ENCODE results near the gene C7orf57.

DNA sequence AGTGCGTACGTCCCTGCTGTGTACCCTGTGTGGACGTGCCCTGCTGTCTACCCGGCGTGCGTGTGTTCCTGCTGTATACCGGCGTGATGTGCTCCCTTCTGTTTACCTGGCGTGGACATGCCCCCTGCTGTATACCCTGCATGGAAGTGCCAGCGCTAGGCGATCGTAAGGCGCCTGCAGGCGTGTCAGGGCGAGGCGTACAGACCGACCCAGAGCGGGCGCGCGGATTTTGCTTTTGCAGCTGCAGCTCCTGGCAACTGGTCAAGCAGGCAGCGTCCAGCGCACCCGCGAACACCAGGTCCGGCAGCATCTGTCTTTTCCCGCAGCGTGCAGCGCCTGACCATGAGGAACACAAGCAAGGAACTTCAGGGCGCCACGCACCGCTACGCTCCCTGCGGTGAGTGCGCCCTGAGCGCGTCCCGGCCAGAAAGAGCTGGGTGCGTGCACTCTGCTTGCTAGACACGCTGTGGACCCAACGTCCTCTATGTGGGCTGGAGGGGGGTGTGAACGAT lies 680 bp downstream of the C7orf57 start:
- TF ChIP-seq, protein P1, sequence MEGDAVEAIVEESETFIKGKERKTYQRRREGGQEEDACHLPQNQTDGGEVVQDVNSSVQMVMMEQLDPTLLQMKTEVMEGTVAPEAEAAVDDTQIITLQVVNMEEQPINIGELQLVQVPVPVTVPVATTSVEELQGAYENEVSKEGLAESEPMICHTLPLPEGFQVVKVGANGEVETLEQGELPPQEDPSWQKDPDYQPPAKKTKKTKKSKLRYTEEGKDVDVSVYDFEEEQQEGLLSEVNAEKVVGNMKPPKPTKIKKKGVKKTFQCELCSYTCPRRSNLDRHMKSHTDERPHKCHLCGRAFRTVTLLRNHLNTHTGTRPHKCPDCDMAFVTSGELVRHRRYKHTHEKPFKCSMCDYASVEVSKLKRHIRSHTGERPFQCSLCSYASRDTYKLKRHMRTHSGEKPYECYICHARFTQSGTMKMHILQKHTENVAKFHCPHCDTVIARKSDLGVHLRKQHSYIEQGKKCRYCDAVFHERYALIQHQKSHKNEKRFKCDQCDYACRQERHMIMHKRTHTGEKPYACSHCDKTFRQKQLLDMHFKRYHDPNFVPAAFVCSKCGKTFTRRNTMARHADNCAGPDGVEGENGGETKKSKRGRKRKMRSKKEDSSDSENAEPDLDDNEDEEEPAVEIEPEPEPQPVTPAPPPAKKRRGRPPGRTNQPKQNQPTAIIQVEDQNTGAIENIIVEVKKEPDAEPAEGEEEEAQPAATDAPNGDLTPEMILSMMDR (IDR thresholded peaks at IDR 0.05) = no peak
- no peak for TF ChIP-seq POLR2A (IDR thresholded peaks at IDR 0.05)
- TF ChIP-seq EP300 (IDR thresholded peaks at IDR 0.05) = no peak
